Forelimb muscle (tissue), 1 donor: ENCODE measurements around the gene SREBF1. TPM values are rescaled to one million over a fixed set of nuclear protein-coding genes. Genes with fewer than 3 reads are reported as not detected.

Experiments
- DNase-seq: peaks from one replicate; pipeline ENCODE4 v3.0.0-alpha.2; 2013; ENCODE audit warnings: low read depth
- polyA plus RNA-seq: library from polyadenylated mRNA; unstranded; fragments of 120-200 nt; gene quantifications from one replicate; pipeline ENCODE4 v1.2.1, GENCODE V29; 2013; ENCODE audit not compliant: insufficient read length

Gene SREBF1
- polyA plus RNA-seq = 33.2 TPM

DNA sequence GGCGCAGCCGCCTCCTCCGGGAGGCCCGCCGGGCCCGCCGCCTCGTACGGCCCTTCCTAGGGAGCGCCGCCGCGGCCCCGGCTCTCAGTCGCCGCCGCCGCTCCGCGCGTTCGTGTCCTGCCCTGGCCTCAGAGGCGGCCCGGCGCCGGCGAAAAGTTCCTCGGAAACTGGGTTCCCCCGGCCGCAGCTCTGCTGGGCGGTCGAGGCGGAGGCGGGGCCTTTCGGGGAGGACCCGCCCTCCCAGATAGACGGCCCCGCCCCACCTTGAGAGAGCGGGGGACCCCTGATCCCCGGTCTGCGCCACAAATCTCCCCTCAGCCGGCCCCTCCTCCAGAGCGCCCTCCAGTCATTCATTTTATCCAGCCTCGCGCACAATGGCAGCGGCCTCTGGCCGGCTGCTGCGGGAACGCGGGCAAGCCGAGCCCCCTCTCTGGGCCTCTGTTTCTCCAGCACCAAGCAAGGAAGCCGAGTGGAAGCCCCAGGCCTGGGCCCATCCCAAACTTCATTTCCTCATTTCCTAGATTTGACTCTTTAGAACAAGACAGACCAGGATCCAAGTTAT, at the start of gene SREBF1:
TSS of gene SREBF1 (minus strand) at position 169 of the 562 bp plus-strand sequence. CDS start 169 bp downstream, outside the sequence.
- no peak for DNase-seq

DNA sequence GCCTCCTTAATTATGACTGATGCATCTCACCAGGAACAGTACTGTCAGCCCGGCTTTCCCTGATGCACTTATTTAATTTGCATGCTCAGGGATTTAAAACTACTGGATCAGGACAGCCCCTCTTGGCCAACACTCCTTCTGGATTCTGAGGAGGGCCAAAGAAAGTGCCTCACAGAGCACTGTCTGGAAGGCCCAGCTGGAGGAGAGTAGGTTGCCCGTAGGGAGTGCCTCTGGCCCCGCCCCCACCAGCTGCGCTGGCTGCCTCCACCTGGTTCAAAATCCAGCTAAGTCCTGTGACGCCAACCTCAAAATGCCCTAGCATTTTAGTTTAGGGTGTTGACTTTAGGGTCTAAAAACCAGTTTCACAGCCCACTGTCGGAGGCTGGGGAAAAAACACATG, 49.4 kb upstream of the SREBF1 start:
- DNase-seq = no peak

DNA sequence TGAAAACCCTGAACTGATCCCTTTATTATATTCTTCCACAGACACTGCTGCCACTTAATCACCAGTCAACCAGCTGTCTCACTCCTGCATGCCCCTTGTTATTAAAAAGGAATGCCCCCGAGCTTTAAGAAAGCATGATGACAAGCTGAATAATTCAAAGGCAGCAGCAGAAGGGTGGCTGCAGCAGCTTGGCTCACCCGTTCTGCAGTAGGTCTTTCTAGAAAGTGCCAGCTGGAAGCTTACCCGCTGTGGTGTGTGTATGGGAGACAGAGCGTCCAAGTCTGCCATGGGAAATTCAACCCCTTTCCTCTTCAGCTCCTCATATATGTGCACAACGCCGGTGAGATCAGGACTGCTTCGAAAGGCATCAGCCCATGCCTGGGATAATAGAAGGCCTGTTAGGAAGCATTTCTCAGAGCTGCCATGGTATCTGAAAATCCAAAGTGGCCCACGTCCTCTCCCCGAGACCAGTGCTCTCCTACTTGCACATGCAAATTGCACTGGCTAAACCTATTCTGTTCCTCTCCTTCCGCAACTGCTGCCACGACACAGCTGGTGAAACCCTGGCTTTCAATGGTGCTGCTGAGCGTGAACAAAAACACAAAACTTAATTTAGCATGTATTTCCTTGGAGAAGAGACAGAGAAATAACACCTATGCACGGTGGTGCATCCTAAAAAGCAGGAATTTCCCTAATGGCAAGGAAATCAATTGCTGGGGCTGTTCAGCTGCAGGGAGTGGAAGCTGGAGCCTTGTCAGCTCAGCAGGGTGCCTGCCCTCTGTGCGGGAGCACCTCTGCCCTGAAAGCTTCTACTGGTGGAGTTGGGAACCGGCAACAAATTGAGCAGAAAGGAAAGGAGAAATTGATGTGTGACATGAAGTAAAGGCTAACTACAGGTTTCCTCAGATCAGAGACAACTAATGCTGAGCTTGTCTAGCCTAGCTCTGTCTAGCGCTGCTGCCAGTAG, 47.9 kb upstream of the SREBF1 start:
- DNase-seq = no peak

DNA sequence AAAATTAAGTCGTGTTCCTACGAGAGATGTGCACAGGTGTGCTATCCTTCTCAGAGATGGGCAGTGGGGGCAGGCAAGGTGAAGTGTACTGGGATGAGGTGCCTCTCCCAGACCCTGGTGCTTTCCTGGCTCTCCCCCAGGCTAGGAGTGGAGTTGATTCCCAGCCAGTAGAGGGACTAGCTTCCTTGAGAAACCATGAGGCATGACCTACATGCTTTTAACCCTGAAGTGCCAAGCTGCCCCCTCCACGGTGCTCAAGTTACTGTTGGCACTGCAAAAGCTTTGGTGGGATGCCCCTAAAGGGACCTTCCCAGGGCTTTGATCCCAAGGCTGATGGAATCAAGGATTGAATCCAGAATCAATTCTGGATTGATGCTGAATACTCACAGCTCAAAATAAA, 47.0 kb upstream of the SREBF1 start:
- DNase-seq = no peak

DNA sequence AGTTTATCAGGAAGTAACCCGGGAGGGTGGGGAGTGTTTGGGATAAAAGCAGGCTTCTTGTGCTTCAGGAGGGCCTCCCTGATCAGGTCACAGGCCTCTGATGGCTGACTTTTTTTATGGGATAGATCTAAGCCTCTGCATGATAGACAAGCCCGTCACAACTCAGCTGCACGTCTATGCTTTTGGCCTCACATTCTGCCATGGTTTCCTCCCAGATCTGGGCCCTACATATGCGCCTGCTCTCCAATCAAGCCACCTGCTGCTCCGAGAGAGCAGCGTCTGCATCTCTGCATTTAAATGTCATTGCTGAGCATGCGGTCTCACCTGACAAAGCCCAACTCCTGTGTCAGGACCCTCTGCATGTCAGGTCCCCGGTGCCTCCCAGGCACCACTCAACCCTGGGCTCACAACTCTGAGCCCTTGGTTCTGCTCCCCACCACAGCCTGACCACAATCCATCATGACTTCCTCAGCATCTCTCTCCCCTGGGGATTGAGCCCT, 45.3 kb upstream of the SREBF1 start:
- DNase-seq = no peak

DNA sequence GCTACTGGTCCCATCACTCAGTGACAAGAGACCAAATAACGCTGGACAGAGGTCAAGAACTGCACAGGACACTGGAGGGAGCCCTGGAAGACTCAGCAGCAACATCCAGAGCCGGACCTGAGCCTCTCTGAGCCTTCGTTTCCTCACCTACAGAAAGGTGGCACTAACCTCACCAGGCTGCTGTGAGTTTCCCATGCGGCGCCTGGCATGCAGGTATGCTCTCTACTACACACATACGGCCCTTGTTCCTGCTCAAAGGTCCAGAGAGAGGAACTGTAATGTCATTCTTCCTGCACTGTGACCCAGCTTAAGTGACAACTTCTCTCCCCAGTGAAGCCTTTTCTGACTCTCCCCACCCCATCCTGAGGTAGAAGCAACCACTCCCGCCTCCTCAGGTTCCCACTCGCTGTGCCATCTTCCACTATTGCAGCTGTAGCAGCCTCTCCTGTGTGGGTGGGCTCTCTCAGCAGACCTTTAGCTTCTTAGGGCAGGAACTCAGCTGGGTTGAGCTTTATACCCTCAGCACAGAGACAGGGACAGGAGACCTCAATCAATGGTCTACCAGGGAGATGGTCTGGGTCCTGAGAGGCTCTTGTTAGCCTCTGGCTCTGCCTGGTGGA, 43.9 kb upstream of the SREBF1 start:
- no peak for DNase-seq

DNA sequence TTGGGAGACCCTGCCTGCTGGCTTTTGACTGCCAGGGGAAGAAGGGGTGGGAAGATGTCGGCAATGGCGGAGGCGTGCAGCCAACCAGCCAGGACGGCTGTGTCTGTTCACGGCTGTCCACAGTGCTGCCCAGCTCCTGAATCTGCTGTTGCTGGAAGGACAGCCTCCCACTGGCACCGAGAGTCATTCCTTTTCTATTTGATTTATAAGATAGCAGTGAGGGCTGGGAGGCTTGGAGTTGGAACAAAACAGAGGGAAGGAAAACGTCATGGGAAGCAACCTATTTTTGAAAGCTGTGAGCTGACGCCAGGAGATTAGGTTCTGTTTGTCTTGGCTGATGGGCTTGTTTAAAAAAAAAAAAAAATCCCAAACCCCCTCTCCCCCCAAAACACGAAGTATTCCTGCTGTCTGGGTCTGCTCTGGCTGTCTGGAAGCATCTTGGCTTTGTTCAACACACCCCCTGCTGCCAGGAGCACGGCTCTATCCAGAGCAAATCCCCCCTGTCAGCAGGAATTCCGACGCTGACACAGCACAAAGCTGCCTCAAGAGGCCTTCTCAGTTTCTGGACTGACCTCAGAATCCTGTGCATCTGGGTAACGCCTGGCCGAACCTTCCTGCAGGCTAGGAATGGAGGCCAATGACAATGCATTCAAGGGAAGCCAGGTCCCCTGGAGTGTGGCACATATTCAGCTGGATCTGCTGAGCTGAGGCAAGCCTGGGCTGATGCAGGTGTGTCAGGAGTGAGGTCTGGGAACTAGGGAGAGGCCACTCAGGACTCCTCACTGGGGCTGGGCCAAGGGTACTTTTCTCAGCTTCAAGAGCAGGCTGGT, 41.0 kb upstream of the SREBF1 start:
- no peak for DNase-seq

DNA sequence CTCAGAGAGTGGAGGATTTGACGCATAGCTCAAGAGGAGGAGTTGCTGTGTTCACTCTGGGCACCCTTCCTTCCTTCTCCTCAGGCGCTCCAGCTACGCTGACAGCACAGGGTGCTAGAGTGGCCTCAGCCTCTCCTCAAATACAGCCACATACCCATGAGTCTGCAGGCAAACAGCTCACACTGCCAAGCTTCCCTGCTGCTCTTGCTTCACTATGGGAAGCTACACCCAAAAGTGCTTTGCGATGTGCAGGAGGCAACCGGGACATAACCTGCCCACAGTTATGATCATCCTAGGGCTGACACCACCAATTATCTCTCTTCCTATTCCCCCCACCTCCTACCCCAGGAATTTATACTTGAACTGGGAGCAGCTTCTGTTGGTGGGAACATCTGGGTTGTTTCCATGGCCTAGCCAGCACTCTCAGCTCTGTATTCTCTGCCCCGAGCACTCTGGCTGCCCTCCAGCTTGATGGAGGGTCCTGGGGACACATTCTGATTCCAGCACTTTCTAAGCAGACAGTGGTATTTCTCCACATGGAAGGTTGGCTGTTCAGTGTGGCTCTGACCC, 40.3 kb upstream of the SREBF1 start:
- no peak for DNase-seq

DNA sequence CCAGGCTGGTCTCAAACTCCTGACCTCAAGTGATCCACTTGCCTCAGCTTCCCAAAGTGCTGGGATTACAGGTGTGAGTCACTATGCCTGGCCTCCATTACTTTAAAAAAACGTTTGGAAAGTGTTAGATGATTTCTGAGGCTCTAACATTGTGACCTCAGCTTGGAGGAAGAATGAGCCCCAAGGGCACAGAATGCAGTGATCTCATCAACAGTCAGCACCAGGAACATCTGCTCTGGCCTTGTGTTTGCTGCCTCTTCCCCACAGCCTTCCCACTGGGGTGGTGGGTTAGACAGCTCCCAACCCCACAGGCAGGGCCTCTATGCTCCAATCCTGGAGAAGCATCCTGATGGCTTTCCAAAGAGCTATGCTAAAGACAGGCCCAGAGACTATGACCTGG, 37.7 kb upstream of the SREBF1 start:
- DNase-seq = no peak

DNA sequence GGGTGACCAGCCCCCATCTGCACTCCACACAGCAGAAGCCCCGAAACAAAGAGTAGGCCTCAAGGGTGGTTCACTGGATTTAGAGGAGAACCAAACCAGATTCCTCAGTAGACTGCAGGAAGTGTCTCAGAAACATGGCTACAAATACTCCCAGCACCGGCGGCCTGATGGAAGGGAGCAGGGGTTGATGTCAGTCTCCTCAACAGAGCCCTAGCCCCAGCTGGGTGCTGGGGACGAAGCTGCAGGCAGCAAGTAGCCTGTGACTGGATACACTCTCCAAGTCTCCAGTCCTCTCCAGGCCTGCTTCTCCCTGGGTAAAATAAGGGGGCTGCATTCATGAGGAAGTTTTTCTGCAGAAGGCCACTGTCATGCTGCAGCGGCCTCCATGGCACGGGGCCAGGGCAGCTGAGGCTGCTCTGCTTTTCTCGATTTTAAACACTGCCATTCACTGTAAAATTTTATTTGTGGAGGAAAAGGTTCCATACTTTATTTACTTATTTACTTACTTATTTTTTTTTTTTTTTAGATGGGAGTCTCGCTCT, 36.7 kb upstream of the SREBF1 start:
- no peak for DNase-seq

DNA sequence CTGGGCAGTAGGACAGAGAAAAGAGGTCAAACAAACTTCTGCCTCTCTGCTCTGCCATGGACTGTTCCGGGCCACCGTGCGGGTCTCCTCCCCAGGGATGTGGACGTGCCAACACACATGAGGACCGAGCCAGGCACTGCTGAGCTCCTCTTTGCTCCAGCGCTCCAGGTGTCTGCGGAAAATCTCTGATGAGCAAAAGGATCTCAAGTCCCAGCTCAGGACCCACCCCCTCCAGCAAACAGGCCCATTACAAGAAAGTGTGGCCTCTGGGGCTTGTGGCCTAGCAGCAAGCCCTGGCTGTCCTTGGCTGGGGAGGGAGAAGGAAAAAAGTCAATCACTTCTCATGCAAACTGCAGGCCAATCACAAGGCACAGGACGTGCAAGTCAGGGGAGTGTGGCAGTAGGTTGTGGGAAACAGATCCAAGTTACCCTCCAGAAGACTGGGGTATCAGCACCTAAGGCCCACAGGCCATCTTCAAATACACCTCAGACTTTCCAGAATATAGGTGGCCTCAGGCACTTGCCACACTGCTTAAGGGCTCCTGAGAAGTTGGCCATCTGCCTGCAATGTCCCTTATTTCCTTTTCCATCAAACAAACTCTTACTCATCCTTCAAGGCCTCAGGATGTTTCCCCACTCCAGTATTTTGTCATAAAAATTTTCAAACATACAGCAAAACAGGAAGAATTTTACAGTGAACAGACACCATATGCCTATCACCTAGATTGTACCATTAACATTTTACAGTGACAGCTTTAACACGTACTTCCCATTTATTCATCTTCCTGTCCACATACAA, 36.0 kb upstream of the SREBF1 start:
- DNase-seq = no peak

DNA sequence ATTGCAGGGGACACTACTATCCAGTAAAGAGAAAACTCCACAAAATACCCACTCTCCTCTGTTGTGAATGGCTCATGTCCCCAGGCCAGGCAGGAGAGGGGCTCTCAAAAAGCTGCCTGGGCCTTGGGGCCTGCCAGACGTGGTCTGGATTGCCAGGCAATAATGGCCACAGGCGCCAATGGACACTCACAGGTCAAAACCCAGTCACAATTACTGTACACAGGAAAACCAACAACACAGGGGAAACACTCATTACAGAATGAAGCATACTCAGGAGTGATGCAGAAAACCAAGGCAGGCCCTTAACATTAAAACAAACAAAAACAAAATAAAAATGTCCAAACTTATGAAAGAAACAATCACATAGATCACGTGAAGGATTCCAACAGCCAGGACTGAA, 35.1 kb upstream of the SREBF1 start:
- no peak for DNase-seq

DNA sequence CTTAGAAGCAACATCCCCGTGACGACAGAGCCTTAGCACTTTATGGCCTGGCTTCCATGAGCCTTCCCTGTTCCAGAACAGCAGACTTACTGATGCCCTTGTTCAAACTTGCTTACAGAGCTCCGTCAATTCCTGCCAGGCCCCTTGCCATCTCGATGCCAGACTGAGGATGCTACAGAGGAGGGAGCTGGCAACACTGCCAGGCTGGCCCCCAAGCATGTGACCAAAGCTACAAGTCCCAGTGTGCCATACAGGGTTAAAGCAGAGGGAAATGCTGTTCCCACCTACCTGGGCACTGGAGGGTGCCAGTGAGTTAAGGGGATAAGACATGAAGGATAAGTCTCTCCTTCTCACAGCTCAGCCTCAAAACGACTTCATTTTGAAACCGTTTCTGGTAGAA, 33.5 kb upstream of the SREBF1 start:
- no peak for DNase-seq

DNA sequence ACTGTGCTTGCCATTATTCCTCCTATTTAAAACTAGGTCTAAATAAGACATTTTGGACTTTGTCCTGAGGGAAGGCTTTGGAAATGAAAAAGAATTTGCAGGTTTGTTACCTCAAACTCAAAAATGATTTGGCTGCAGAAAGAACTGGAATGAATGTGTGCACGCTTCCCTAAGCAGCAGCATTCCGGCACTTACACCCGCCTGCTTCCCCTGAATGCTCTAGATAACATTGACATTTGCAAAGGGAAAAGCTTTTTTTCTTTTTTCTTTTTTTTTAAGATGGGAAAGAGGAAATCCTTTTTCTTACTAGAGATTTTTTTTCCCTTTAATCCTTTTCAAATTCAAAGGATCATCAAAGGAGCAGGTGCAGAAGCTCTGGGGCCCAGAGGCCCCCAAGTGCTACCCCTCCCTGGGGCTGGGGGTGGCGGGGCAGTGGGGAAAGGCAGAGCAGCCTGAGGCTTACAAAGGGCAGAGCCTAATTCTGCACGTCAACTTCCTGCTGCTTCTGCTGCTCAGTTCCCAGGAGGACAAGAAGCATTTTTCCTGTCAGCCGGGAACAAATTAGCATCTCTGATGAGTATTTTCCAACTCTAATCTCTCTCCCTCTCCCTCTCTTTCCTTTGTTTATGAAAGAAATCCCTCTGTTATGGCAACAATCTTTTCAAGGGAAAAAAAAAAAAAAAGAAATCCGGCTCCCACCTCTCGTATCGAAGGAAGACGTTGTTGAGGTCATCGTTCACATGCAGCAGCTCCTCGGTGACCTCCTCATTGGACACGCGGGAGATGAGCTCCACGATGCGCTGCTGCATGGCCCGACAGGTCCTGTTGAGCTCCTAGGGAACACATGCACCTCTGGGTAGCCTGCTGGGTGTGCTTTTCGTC, 32.1 kb upstream of the SREBF1 start:
- DNase-seq = no peak

DNA sequence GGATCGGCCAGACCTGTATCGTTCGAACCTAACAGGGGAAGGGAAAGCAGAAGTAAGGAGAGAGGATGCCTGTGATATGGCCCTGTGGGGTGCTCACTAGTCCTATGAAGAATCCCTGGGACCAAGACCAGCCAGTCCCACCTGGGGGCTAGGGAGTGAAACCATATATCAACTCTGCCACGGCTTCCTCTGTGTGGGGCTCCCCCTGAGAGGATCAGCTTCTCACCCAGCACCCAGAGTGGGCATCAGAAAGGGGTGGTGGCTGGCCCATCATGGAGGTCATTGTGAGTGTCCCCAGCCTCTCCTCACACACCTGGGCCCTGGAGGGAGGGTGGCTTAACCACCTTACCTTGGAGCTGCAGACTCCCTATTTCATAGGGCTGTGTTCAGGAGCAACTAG, 30.1 kb upstream of the SREBF1 start:
- no peak for DNase-seq

DNA sequence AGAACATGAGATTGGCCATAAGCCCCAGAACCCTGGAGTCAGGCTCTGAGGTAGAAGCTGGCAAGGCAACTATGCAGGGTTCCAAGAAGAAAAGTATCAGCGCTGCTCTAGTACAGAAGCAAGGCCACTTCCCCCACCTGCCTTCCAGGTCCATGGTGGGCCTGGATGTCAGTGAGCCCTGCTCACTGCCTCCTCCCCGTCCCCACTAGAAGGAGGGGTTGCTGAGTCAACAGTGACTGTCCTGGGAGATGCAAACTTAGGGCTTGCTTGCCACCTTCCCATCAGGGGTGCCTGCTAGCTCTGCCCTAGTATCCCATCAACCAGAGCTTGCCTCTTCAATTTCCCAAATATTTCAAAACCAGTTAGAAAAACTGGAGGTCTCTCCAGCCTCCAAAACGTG, 29.6 kb upstream of the SREBF1 start:
- no peak for DNase-seq

DNA sequence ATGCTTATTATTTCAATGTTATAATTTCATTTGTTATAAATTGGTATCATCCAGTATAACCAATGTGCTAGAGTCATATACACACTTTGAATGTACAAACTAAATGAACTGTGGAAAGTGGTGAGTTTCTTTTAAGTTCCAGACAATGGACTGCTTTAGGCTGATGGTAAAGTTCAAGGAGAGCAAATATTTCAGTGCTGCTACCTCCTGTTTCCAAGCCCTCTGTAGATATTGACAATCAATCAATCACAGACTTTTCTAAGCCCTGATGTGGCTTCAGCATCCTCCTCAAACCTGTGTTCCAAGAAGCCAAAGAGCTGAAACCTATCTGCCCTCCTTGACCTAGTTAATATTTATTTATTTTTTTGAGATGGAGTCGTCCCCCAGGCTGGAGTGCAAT, 28.2 kb upstream of the SREBF1 start:
- no peak for DNase-seq

DNA sequence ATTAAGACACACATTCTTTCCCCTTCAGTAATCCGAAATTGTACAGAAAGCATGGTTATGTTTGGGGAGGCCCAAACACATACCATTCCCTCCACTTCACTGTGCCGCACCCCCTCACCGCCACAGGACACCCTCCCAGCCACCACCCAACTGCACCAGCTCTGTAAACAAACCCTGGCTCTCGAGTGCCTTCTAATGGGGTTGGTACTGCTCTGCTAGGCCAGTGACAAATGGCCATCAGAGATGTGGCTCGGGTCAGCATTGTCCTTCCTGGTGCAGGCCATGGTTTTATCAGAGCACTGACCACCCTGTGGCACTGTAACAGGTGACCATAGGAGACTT, 24.0 kb upstream of the SREBF1 start:
- DNase-seq = no peak
